ENCODE measurements around the gene ZNF483. TPM values are rescaled to one million over a fixed set of nuclear protein-coding genes. Genes with fewer than 3 reads are reported as not detected.
"Not testable (repeated sequence)": the region's sequence is repeated elsewhere in the genome, so short reads cannot be mapped to it uniquely, and the experiment has no call there.

The ZNF483 gene
- total RNA-seq, 1 experiment from 2014 or later: 0.53 TPM

GRCh38 chr9:111542497-111543254, 17.7 kb downstream of the ZNF483 start:
- DNase-seq (ENCODE audit: low spot score): no peak

GRCh38 chr9:111548623-111549022, 23.6 kb downstream of the ZNF483 start:
- no peak for DNase-seq (ENCODE audit: low spot score)

GRCh38 chr9:111555425-111555824, 30.4 kb downstream of the ZNF483 start:
- not testable (repeated sequence) for DNase-seq (ENCODE audit: low spot score)

GRCh38 chr9:111559000-111559610, 34.1 kb downstream of the ZNF483 start:
- no peak for DNase-seq (ENCODE audit: low spot score)

GRCh38 chr9:111561165-111561719, 36.3 kb downstream of the ZNF483 start:
- no peak for DNase-seq (ENCODE audit: low spot score)

GRCh38 chr9:111566234-111566633, 41.3 kb downstream of the ZNF483 start:
- no peak for DNase-seq (ENCODE audit: low spot score)

GRCh38 chr9:111568127-111568526, 43.1 kb downstream of the ZNF483 start:
- not testable (repeated sequence) for DNase-seq (ENCODE audit: low spot score)

GRCh38 chr9:111572950-111573604, 48.1 kb downstream of the ZNF483 start:
- peak; percentile 1 for DNase-seq (ENCODE audit: low spot score)

GRCh38 chr9:111582888-111583287, 57.9 kb downstream of the ZNF483 start:
- DNase-seq (ENCODE audit: low spot score): peak; percentile 37

- no peak for DNase-seq (ENCODE audit: low spot score)
Observed at GRCh38 chr9:111586378-111586777, 61.4 kb downstream of the ZNF483 start.

- DNase-seq (ENCODE audit: low spot score): no peak
Observed at GRCh38 chr9:111588846-111589245, 63.9 kb downstream of the ZNF483 start.

GRCh38 chr9:111597852-111598732, 73.1 kb downstream of the ZNF483 start:
- peak; percentile 18 for DNase-seq (ENCODE audit: low spot score)

GRCh38 chr9:111598733-111599091, 73.7 kb downstream of the ZNF483 start:
- DNase-seq (ENCODE audit: low spot score): no peak

- peak; percentile 27 for DNase-seq (ENCODE audit: low spot score)
Observed at GRCh38 chr9:111599092-111599954, 74.3 kb downstream of the ZNF483 start, which contains the start of gene PTGR1. Gene PTGR1 (minus strand): TSS chr9:111599647. CDS start chr9:111597422, 2,225 bp downstream.

- DNase-seq (ENCODE audit: low spot score): no peak
Observed at GRCh38 chr9:111599955-111600343, 75.0 kb downstream of the ZNF483 start.

GRCh38 chr9:111601237-111602018, 76.4 kb downstream of the ZNF483 start:
- peak; percentile 53 for DNase-seq (ENCODE audit: low spot score)

- DNase-seq (ENCODE audit: low spot score): no peak
Observed at GRCh38 chr9:111603041-111603440, 78.1 kb downstream of the ZNF483 start.

GRCh38 chr9:111604054-111604615, 79.2 kb downstream of the ZNF483 start:
- no peak for DNase-seq (ENCODE audit: low spot score)

- DNase-seq (ENCODE audit: low spot score): no peak
Observed at GRCh38 chr9:111605041-111605559, 80.1 kb downstream of the ZNF483 start.

Data from A172 (cell line).